Kidney epithelial cell (primary cell): ENCODE results near the gene LENEP. TPM values are rescaled to one million over a fixed set of nuclear protein-coding genes. Genes with fewer than 3 reads are reported as not detected.
"Not testable (repeated sequence)": the region's sequence is repeated elsewhere in the genome, so short reads cannot be mapped to it uniquely, and the experiment has no call there.

Experiments used
- DNase-seq: peaks from one replicate; pipeline ENCODE4 v3.0.0-alpha.2; 2010; ENCODE audit warnings: low read depth
- H3K27me3 ChIP-seq: 2 replicates; pipeline ENCODE4 v1.6.0; 2011; ENCODE audit warnings: low read length; ENCODE audit not compliant: control insufficient read depth, insufficient read depth
- H3K36me3 ChIP-seq: 2 replicates; pipeline ENCODE4 v1.5.1; 2011; ENCODE audit warnings: low read length; ENCODE audit not compliant: control insufficient read depth, insufficient read depth
- H3K4me3 ChIP-seq: 2 replicates; pipeline ENCODE4 v1.5.1; 2011; ENCODE audit warnings: low read depth, mild to moderate bottlenecking, control low read depth, low read length
- total RNA-seq: library from RNA; depleted of rRNA; stranded (reverse); fragments of >200 nt; gene quantifications from 2 replicates; pipeline ENCODE4 v1.2.3, GENCODE V29; 2015
- TF ChIP-seq, protein P1 (sequence below): IDR thresholded peaks from 2 replicates; pipeline ENCODE4 v1.5.1; 2011; ENCODE audit warnings: mild to moderate bottlenecking, moderate library complexity, low read length, control low read depth, inconsistent platforms; ENCODE audit not compliant: insufficient read depth, poor library complexity, severe bottlenecking

Gene LENEP
- total RNA-seq, 1 donor from 2014 or later, result 1.6 TPM

DNA sequence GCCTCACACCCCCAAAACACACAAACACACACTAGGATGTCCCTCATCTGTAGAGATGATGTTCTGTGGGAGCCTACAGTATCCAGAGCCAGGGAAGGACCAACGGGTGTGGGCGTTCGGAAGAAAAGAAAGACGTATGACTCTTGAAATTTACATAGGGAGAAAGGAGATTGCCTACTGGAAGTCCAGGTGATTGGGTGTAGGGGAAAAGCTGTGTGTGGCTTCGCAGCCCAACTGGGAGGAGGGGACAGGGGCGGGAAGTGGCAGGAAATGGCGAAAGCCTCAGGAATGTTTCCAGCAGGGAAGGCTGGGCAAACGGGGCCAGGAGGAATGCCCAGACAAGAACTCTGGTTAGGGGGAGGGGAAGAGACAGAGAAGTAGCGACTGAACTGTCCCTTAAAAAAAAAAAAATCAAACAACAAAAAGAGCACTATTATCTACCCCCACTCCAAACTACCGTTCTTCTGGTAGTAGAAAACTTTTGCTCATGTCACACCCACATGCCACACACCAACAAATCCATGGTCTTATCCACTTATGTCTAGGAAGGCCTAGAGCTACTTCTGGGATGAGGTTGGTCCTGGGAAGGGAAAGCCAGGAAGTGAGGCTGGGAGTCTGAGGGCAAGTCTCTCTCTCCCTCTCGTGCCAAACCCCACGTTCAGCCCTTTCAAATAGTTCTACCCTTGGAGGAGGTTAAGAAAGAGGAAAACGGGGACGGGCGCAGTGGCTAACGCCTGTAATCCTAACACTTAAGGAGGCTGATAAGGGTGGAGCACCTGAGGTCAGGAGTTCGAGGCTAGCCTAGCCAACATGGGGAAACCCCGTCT lies 20.7 kb upstream of the LENEP start:
- no peaks in the 10 kb centered on the region for H3K27me3 ChIP-seq
- peak overlapping the region; percentile 62 for H3K4me3 ChIP-seq
- peak; percentile 89 for DNase-seq
- TF ChIP-seq, protein P1, sequence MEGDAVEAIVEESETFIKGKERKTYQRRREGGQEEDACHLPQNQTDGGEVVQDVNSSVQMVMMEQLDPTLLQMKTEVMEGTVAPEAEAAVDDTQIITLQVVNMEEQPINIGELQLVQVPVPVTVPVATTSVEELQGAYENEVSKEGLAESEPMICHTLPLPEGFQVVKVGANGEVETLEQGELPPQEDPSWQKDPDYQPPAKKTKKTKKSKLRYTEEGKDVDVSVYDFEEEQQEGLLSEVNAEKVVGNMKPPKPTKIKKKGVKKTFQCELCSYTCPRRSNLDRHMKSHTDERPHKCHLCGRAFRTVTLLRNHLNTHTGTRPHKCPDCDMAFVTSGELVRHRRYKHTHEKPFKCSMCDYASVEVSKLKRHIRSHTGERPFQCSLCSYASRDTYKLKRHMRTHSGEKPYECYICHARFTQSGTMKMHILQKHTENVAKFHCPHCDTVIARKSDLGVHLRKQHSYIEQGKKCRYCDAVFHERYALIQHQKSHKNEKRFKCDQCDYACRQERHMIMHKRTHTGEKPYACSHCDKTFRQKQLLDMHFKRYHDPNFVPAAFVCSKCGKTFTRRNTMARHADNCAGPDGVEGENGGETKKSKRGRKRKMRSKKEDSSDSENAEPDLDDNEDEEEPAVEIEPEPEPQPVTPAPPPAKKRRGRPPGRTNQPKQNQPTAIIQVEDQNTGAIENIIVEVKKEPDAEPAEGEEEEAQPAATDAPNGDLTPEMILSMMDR, result no peak
- H3K36me3 ChIP-seq, result peaks cover 1% of the 10 kb centered on the region

- peak; percentile 92 for DNase-seq
- TF ChIP-seq, protein P1, result peak; percentile 14
- H3K4me3 ChIP-seq, result peak overlapping the region; percentile 62
- no peaks in the 10 kb centered on the region for H3K36me3 ChIP-seq
- H3K27me3 ChIP-seq, result no peaks in the 10 kb centered on the region
These were observed 19.9 kb upstream of the LENEP start for GRCh38 chr1:154973344-154974101.

- DNase-seq, result peak; percentile 100
- H3K36me3 ChIP-seq, result no peaks in the 10 kb centered on the region
- H3K27me3 ChIP-seq, result no peaks in the 10 kb centered on the region
These were observed 19.1 kb upstream of the LENEP start, which contains the start of gene CKS1B for GRCh38 chr1:154974102-154974807. Gene CKS1B, plus strand, starts transcription at chr1:154974681. Its CDS starts 65 bp downstream, at chr1:154974746.

DNA sequence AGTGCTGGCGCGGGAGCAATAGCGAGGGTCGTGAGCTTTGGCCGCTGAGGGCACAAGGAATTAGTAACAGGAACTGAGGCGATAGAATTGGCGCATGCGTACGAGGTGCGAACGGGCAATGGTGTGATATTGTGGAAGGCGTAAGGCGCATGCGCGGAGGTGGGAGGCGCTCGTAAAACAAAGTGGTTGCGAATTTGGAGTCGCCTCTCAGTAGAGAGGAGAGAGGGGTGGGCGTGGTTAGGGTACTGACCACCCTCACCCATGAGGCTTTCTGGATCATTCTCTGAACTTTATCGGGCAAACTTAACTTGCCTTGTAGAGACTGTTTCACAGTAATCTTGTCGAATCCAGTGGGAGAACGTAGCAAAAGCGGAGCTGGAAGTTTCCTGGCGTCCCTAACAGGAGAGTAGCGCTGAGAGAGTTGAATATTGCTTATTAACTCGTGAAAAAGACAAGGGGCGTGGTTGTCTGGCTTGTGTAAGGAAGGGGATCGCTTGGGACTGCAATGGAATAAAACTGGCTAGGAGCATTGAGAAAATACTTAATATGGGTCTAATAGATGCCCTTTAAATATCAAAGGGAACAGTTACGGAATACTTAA lies 18.5 kb upstream of the LENEP start:
- TF ChIP-seq, protein P1, result no peak

More at GRCh38 chr1:154974102-154974807, 19.1 kb upstream of the LENEP start, which contains the start of gene CKS1B:
- TF ChIP-seq, protein P1, result no peak
- peak within 1 kb of the TSS; percentile 62 for H3K4me3 ChIP-seq

DNA sequence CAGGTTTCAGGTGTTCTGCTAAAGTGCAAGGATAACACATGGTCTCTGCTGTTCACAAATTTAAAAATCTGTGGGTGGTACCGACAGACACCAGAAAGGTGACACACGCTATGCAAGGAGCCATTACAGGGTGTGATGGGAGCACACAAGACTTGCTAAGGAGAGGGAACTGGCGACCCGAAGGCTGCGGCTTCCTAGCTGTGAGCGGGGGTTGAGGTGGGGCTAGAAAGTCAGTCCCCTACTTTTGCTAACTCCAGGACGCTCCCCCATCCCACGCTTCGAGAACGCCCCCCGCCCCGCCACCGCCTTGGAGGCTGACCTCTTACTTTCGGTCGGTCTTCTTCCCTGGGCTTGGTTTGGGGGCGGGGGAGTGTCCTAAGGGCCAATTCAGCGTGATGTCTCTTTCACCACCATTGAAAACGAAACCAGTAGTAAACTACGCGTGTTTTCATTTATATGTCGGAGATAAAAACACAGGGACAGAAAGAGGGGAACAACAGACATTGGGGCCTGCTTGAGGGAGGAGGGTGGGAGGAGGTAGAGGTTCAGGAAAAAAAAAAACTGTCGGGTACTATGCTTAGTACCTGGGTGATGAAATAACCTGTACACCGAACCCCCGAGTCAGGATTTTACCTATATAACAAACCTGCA lies 17.9 kb upstream of the LENEP start:
- DNase-seq, result no peak
- Histone ChIP-seq H3K27me3 (no peaks in the 10 kb centered on the region), H3K4me3 (peak overlapping the region; percentile 55), H3K36me3 (no peaks in the 10 kb centered on the region)
- TF ChIP-seq, protein P1, result no peak

More for the DNA sequence above, 18.5 kb upstream of the LENEP start:
- peak overlapping the region; percentile 55 for H3K4me3 ChIP-seq
- H3K36me3 ChIP-seq, result no peaks in the 10 kb centered on the region
- H3K27me3 ChIP-seq, result no peaks in the 10 kb centered on the region
- no peak for DNase-seq

DNA sequence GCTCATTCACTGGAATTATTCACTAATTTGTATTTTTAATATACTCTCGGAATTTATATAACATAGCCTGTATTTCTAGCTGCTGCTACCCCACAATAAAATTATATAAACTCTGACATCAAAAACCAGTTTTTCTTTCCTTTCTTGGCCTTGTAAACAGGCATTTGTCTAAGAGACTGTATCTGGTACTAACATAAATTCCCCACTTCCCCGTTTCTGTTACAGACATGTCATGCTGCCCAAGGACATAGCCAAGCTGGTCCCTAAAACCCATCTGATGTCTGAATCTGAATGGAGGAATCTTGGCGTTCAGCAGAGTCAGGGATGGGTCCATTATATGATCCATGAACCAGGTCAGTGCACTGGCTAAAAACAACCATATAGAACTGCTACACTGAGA lies 15.6 kb upstream of the LENEP start:
- DNase-seq, H3K27me3 ChIP-seq, H3K36me3 ChIP-seq, H3K4me3 ChIP-seq: not testable (repeated sequence)
